Measurements from ENCODE around the gene RGS7BP. TPM values are rescaled to one million over a fixed set of nuclear protein-coding genes. Genes with fewer than 3 reads are reported as not detected.
A peak's percentile ranks its signal among the peaks of the same experiment; 100 is the strongest.

Gene RGS7BP
- total RNA-seq, 1 donor from 2014 or later = not detected

DNA sequence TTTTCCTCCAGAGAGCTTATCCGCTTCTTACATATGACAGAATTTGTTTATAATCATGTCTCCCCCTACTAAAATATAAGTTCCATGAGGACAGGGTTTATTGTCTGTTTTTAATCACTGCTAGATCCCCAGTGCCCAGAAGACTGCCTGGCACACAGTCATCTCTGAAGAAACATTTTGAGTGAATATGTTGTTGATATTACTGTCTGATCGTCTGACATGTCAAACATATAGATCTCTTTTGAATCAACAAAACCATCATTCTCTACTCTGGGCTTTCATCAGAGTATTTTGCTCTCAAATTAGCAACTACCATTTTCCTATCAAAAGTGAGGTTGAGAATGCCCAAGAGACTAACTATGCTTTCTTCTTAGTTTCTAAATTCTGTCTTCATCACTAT lies 117.2 kb downstream of the RGS7BP start:
- no peaks in the 10 kb centered on the region for H3K36me3 Mint-ChIP-seq (ENCODE audit: unreplicated experiment)

DNA sequence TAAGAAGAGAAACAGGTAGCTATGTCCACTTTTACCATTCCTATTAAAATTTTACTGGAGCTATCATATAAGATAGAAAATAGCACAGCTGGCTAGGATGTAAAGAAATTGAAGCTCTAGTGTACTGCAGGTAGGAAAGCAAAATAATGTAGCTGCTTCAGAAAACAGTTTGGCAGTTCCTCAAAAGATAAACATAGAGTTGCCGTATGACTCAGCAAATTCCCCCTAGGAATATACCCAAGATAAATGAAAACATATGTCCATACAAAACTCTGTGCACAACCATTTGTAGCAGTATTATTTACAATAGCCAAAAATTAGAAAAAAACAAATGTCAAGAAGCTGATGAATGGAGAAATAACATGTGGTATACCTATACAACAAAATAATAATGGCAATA lies 119.9 kb downstream of the RGS7BP start:
- TF ChIP-seq CTCF (IDR thresholded peaks at IDR 0.05) = no peak
- Mint-ChIP-seq H3K27ac (ENCODE audit: unreplicated experiment) (no peak overlapping the region), H3K9me3 (ENCODE audit: unreplicated experiment) (no peaks in the 10 kb centered on the region), H3K27me3 (ENCODE audit: unreplicated experiment) (peaks cover 53% of the 10 kb centered on the region), H3K36me3 (ENCODE audit: unreplicated experiment) (no peaks in the 10 kb centered on the region), H3K4me1 (ENCODE audit: unreplicated experiment) (peaks cover 8% of the 10 kb centered on the region), H3K4me3 (ENCODE audit: unreplicated experiment) (no peak overlapping the region)
- DNase-seq (ENCODE audit: extremely low spot score, unreplicated experiment) = no peak

More for the DNA sequence above, 117.2 kb downstream of the RGS7BP start:
- TF ChIP-seq CTCF (IDR thresholded peaks at IDR 0.05) = no peak
- Mint-ChIP-seq H3K9me3 (ENCODE audit: unreplicated experiment) (no peaks in the 10 kb centered on the region), H3K4me3 (ENCODE audit: unreplicated experiment) (no peak overlapping the region), H3K4me1 (ENCODE audit: unreplicated experiment) (peaks cover 8% of the 10 kb centered on the region), H3K27ac (ENCODE audit: unreplicated experiment) (no peak overlapping the region), H3K27me3 (ENCODE audit: unreplicated experiment) (peaks cover 52% of the 10 kb centered on the region)
- DNase-seq (ENCODE audit: extremely low spot score, unreplicated experiment) = no peak

- peaks cover 26% of the 10 kb centered on the region for H3K27me3 Mint-ChIP-seq (ENCODE audit: unreplicated experiment)
- H3K4me1 Mint-ChIP-seq (ENCODE audit: unreplicated experiment) = peaks cover 10% of the 10 kb centered on the region
- no peak overlapping the region for H3K27ac Mint-ChIP-seq (ENCODE audit: unreplicated experiment)
- no peak for DNase-seq (ENCODE audit: extremely low spot score, unreplicated experiment)
- H3K36me3 Mint-ChIP-seq (ENCODE audit: unreplicated experiment) = no peaks in the 10 kb centered on the region
- H3K9me3 Mint-ChIP-seq (ENCODE audit: unreplicated experiment) = no peaks in the 10 kb centered on the region
- TF ChIP-seq CTCF (IDR thresholded peaks at IDR 0.05) = no peak
- no peak overlapping the region for H3K4me3 Mint-ChIP-seq (ENCODE audit: unreplicated experiment)
Observed at GRCh38 chr5:64628901-64629300, 123.1 kb downstream of the RGS7BP start.

GRCh38 chr5:64629841-64630240 lies 124.0 kb downstream of the RGS7BP start:
- Mint-ChIP-seq H3K36me3 (ENCODE audit: unreplicated experiment) (no peaks in the 10 kb centered on the region), H3K27me3 (ENCODE audit: unreplicated experiment) (peaks cover 17% of the 10 kb centered on the region), H3K4me1 (ENCODE audit: unreplicated experiment) (peaks cover 10% of the 10 kb centered on the region), H3K9me3 (ENCODE audit: unreplicated experiment) (no peaks in the 10 kb centered on the region), H3K27ac (ENCODE audit: unreplicated experiment) (no peak overlapping the region), H3K4me3 (ENCODE audit: unreplicated experiment) (no peak overlapping the region)
- TF ChIP-seq CTCF (IDR thresholded peaks at IDR 0.05) = no peak
- no peak for DNase-seq (ENCODE audit: extremely low spot score, unreplicated experiment)

DNA sequence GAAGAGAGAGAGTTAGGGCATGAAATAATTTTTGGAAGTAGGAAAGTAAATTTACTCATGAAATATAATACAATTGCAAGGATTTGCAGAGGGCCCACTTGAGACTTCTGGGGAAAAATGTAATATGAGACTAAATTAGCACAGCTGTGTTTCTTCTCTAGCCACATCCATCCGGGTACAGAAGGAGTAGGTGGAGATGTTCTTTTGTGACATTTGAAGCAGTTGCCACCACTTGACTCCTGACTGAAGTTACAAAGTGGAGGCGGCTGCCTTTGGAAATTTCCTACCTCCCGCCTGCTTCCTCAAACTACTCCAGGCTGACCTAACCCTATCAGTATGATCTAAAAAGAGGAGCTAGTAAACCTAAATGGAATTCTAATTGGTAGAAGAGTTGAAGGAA lies 126.4 kb downstream of the RGS7BP start:
- Mint-ChIP-seq H3K27ac (ENCODE audit: unreplicated experiment) (peak overlapping the region; percentile 38), H3K27me3 (ENCODE audit: unreplicated experiment) (peaks cover 20% of the 10 kb centered on the region), H3K36me3 (ENCODE audit: unreplicated experiment) (no peaks in the 10 kb centered on the region), H3K9me3 (ENCODE audit: unreplicated experiment) (no peaks in the 10 kb centered on the region), H3K4me3 (ENCODE audit: unreplicated experiment) (no peak overlapping the region), H3K4me1 (ENCODE audit: unreplicated experiment) (peaks cover 2% of the 10 kb centered on the region)
- TF ChIP-seq CTCF (IDR thresholded peaks at IDR 0.05) = no peak
- DNase-seq (ENCODE audit: extremely low spot score, unreplicated experiment) = no peak
